Subcutaneous abdominal adipose tissue (tissue), 5 donors: ENCODE data around the gene HELZ.
A peak's percentile ranks its signal among the peaks of the same experiment; 100 is the strongest.
"Not testable (repeated sequence)": the region's sequence is repeated elsewhere in the genome, so short reads cannot be mapped to it uniquely, and the experiment has no call there.

ENCODE experiments used
- H3K27ac ChIP-seq: one replicate; pipeline ENCODE4 v1.7.0; 2013; ENCODE audit warnings: low read depth, mild to moderate bottlenecking, inconsistent platforms, low read length, moderate library complexity
- H3K27me3 ChIP-seq, 5 donors: one replicate each; pipeline ENCODE4 v1.7.0; 2013; ENCODE audit warnings: low read length in 5 of 5, inconsistent platforms in 1 of 5; ENCODE audit not compliant: control insufficient read depth in 5 of 5, insufficient read depth in 4 of 5
- H3K36me3 ChIP-seq, 5 donors: one replicate each; pipeline ENCODE4 v1.7.0; 2013; ENCODE audit warnings: low read length in 5 of 5; ENCODE audit not compliant: control insufficient read depth in 5 of 5, insufficient read depth in 5 of 5
- H3K4me1 ChIP-seq, 5 donors: one replicate each; pipeline ENCODE4 v1.7.0; 2013; ENCODE audit warnings: low read length in 5 of 5, mild to moderate bottlenecking in 3 of 5, moderate library complexity in 1 of 5; ENCODE audit not compliant: control insufficient read depth in 5 of 5, insufficient read depth in 5 of 5
- H3K4me3 ChIP-seq, 5 donors: one replicate each; pipeline ENCODE4 v1.7.0; 2013; ENCODE audit warnings: low read length in 5 of 5, low read depth in 1 of 5
- H3K9ac ChIP-seq, 5 donors: one replicate each; pipeline ENCODE4 v1.7.0; 2013; ENCODE audit warnings: low read length in 5 of 5, mild to moderate bottlenecking in 4 of 5, moderate library complexity in 3 of 5
- H3K9me3 ChIP-seq, 5 donors: one replicate each; pipeline ENCODE4 v1.7.0; 2013; ENCODE audit warnings: low read length in 5 of 5; ENCODE audit not compliant: control insufficient read depth in 5 of 5
- donor health status: healthy.
- donor health status: healthy.
- donor health status: healthy.
- donor health status: healthy.
- donor health status: healthy.

Gene HELZ

DNA sequence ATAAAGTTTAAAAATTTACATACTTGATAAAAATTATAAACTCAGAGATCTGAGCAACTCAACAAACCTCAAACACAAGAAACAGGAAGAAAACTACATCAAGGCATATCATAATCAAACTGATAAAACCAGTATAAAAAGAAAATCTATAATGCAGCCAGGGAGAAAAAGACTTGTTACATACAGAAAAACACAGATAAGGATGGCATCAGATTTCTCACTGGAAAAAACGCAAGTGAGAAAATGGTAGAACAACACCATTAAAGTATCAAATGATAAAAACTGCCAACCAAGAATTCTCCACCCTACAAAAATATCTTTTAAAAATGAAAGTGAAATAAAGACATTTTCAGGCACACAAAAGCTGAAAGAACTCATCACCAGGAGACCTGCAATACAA, 129.6 kb downstream of the HELZ start:
- H3K4me3 ChIP-seq, result no peak overlapping the region
- peaks cover 0 to 7% (median 2%) of the 10 kb centered on the region in 5 donors for H3K4me1 ChIP-seq
- peaks cover 40 to 57% (median 45%) of the 10 kb centered on the region in 5 donors for H3K36me3 ChIP-seq
- no peak overlapping the region for H3K9ac ChIP-seq
- H3K27me3 ChIP-seq, result no peaks in the 10 kb centered on the region
- H3K9me3 ChIP-seq, result peaks cover 2 to 14% (median 7%) of the 10 kb centered on the region in 5 donors
- H3K27ac ChIP-seq, result no peak overlapping the region

- Histone ChIP-seq H3K27me3 (no peaks in the 10 kb centered on the region), H3K9ac (no peak overlapping the region), H3K36me3 (peaks cover 42 to 54% (median 49%) of the 10 kb centered on the region in 5 donors), H3K4me1 (no peaks in the 10 kb centered on the region), H3K27ac (no peak overlapping the region), H3K9me3 (peaks cover 2 to 14% (median 7%) of the 10 kb centered on the region in 5 donors), H3K4me3 (no peak overlapping the region)
These were observed 131.5 kb downstream of the HELZ start for GRCh38 chr17:67113486-67113885.

DNA sequence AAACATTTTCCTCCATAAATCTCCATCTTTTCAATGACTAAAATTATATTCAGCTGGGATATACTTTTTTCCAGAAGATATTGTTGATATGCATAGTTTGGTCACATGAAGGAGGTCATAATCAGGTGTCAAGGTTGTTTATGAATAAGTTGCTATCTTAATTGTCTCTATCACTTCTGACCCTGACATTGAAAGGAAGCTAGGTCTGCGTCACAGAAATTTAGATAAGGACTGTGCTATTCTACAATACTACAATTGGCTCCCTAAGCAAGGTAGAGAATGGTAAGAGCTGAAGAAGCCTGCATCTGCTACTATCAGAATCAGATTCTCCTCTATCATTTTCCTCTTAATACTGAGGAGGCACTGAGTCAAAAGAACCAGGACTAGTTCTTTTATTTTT, 133.2 kb downstream of the HELZ start:
- H3K36me3 ChIP-seq, result peaks cover 59 to 67% (median 61%) of the 10 kb centered on the region in 5 donors
- no peak overlapping the region for H3K9ac ChIP-seq
- no peaks in the 10 kb centered on the region for H3K27me3 ChIP-seq
- H3K27ac ChIP-seq, result no peak overlapping the region
- H3K4me3 ChIP-seq, result no peak overlapping the region
- H3K4me1 ChIP-seq, result no peaks in the 10 kb centered on the region
- H3K9me3 ChIP-seq, result peaks cover 2 to 14% (median 7%) of the 10 kb centered on the region in 5 donors

DNA sequence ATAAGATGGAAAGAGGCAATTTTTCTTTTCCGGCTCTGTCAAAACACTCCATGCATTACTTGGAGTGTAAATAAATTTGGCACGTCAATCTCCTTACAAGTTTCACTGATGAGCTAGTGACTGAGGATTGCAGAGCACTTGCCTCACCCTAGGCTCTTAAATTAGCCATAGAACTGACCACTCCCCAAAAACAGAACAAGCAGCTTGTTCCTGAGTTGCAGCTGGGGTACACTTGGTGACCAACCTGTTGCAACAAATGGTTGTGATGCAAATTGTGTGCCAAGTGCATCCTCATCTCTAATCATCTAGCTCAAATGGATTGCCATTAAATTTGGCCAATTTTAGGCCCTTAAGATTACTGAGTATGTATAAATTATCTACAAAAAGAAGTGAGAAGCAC, 133.7 kb downstream of the HELZ start:
- Histone ChIP-seq H3K4me1 (no peaks in the 10 kb centered on the region), H3K4me3 (no peak overlapping the region), H3K27ac (no peak overlapping the region), H3K36me3 (peaks cover 60 to 71% (median 65%) of the 10 kb centered on the region in 5 donors), H3K27me3 (no peaks in the 10 kb centered on the region), H3K9me3 (peaks cover under 1 to 9% (median 6%) of the 10 kb centered on the region in 5 donors), H3K9ac (no peak overlapping the region)

DNA sequence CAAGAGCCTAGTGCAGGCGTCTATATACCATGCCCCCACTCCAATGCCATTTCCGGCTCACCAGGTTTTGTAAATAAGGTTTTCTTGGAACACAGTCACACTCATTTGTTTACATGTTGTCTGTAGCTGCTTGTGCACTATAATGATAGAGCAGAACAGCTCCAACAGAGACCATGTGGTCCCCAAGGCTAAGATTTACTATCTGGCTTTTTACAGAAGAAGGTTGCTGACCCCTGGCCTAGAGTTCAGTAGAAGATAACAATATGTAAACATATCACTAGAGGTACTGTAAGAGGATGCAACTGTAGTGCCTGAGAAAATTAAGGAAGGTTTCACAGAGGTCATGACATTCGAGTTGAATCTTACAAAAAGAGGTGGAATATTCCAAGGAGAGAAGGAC, 134.4 kb downstream of the HELZ start:
- no peak overlapping the region for H3K4me3 ChIP-seq
- peaks cover 55 to 75% (median 65%) of the 10 kb centered on the region in 5 donors for H3K36me3 ChIP-seq
- no peaks in the 10 kb centered on the region for H3K4me1 ChIP-seq
- no peaks in the 10 kb centered on the region for H3K27me3 ChIP-seq
- H3K27ac ChIP-seq, result no peak overlapping the region
- peaks cover 0 to 2% (median 0%) of the 10 kb centered on the region in 5 donors for H3K9me3 ChIP-seq
- no peak overlapping the region for H3K9ac ChIP-seq

DNA sequence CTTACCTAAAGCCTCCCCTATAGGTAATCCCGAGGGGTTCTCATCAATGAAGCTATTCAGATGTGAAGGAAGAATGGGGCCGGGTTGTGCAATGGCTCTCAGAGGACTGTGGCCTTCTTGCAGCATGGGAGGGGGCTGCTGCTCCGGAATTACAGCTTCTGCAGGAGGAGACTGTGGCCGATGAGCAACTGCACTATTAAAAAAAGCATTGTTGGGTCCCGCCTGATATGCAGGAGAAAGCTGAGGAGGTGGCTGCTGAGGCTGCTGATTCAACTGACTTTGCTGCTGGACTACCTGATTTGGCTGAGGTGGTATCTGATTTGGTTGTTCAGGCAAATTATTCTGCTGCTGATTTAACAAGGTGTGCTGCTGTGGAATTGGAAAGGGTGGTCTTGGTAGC, 135.9 kb downstream of the HELZ start:
- peaks cover 47 to 77% (median 65%) of the 10 kb centered on the region in 5 donors for H3K36me3 ChIP-seq
- H3K9me3 ChIP-seq, result no peaks in the 10 kb centered on the region
- H3K4me3 ChIP-seq, result no peak overlapping the region
- H3K9ac ChIP-seq, result no peak overlapping the region
- no peaks in the 10 kb centered on the region for H3K27me3 ChIP-seq
- no peak overlapping the region for H3K27ac ChIP-seq
- H3K4me1 ChIP-seq, result peaks cover 0 to 5% (median 0%) of the 10 kb centered on the region in 5 donors

- peaks cover 0 to 8% (median 0%) of the 10 kb centered on the region in 5 donors for H3K4me1 ChIP-seq
- no peak overlapping the region for H3K4me3 ChIP-seq
- H3K36me3 ChIP-seq, result peaks cover 41 to 68% (median 56%) of the 10 kb centered on the region in 5 donors
- H3K27ac ChIP-seq, result no peak overlapping the region
- H3K9me3 ChIP-seq, result no peaks in the 10 kb centered on the region
- H3K27me3 ChIP-seq, result no peaks in the 10 kb centered on the region
- no peak overlapping the region for H3K9ac ChIP-seq
These were observed 136.9 kb downstream of the HELZ start for GRCh38 chr17:67107811-67108775.

- no peak overlapping the region for H3K27ac ChIP-seq
- H3K36me3 ChIP-seq, result peaks cover 34 to 59% (median 47%) of the 10 kb centered on the region in 5 donors
- no peaks in the 10 kb centered on the region for H3K27me3 ChIP-seq
- H3K9me3 ChIP-seq, result no peaks in the 10 kb centered on the region
- peaks cover 0 to 16% (median 0%) of the 10 kb centered on the region in 5 donors for H3K4me1 ChIP-seq
- H3K4me3 ChIP-seq, result no peak overlapping the region
- H3K9ac ChIP-seq, result no peak overlapping the region
These were observed 137.8 kb downstream of the HELZ start for GRCh38 chr17:67107171-67107570.

DNA sequence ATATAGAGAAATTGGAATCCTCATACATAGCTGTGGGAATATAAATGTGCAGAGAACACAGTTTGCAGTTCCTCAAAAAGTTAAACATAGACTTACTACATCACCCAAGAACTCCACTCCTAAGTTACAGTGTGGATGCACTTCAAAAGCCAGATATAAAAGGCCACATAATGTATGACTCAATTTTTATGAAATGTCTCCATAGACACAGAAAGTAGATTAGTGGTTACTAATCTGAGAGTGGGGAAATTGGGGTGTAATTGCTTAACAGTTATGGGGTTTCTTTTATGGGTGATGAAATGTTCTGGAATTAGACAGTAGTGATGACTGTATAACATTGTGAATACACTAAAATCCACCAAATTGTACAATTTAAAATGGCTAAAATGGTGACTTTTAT, 139.8 kb downstream of the HELZ start:
- peaks cover 0 to 26% (median 0%) of the 10 kb centered on the region in 5 donors for H3K4me1 ChIP-seq
- H3K27me3 ChIP-seq, result no peaks in the 10 kb centered on the region
- H3K9ac ChIP-seq, result no peak overlapping the region
- H3K27ac ChIP-seq, result peak overlapping the region; percentile 11
- H3K36me3 ChIP-seq, result peaks cover 22 to 40% (median 33%) of the 10 kb centered on the region in 5 donors
- H3K4me3 ChIP-seq, result no peak overlapping the region
- no peaks in the 10 kb centered on the region for H3K9me3 ChIP-seq

DNA sequence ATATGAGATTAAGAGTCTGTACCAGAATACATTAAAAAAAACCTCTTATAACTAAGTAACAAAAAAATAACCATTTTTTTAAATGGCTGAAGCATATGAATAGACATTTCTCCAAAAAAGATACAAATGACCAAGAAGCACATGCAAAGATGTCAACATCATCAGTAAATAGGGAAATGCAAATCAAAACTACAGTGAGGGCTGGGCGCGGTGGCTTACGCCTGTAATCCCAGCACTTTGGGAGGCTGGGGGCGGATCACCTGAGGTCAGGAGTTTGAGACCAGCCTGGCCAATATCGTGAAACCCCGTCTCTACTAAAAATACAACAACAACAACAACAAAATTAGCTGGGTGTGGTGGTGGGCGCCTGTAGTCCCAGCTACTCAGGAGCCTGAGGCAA, 140.4 kb downstream of the HELZ start:
- not testable (repeated sequence) for H3K4me3 ChIP-seq, H3K27me3 ChIP-seq, H3K9me3 ChIP-seq, H3K9ac ChIP-seq, H3K27ac ChIP-seq
- Histone ChIP-seq H3K36me3 (peaks cover 22 to 40% (median 32%) of the 10 kb centered on the region in 5 donors), H3K4me1 (peaks cover 0 to 26% (median 0%) of the 10 kb centered on the region in 5 donors)
